Right ventricle myocardium superior (tissue), 1 donor: ENCODE results near the gene FN3K. TPM values are rescaled to one million over a fixed set of nuclear protein-coding genes. Genes with fewer than 3 reads are reported as not detected.
"Not testable (repeated sequence)": the region's sequence is repeated elsewhere in the genome, so short reads cannot be mapped to it uniquely, and the experiment has no call there.

Source experiments
- ATAC-seq: fragments of 200-7000 bp; cut with Tn5 transposase; one replicate; pipeline ENCODE4 v1.9.1; 2020; ENCODE audit warnings: mild to moderate bottlenecking; ENCODE audit not compliant: poor library complexity
- DNase-seq: peaks from one replicate; pipeline ENCODE4 v3.0.0-alpha.2; 2020
- intact Hi-C: fragments of 100-400 bp; cut with DNase I; formaldehyde crosslinking; loops from one replicate; pipeline ENCODE4 v1.11.2; 2022
- total RNA-seq: library from RNA; stranded (reverse); fragmentation: NEBNext Ultra II Directional; extraction: Animal tissue kit (Norgen Biotek cat#: 25700); gene quantifications from one replicate; pipeline ENCODE4 v1.2.1, GENCODE V29; 2021
- donor health status: DM: no; HTN: yes; CAD: no; lungs with severe emphysema.

The FN3K gene
- total RNA-seq, 1 donor from 2014 or later, result 80.2 TPM

DNA sequence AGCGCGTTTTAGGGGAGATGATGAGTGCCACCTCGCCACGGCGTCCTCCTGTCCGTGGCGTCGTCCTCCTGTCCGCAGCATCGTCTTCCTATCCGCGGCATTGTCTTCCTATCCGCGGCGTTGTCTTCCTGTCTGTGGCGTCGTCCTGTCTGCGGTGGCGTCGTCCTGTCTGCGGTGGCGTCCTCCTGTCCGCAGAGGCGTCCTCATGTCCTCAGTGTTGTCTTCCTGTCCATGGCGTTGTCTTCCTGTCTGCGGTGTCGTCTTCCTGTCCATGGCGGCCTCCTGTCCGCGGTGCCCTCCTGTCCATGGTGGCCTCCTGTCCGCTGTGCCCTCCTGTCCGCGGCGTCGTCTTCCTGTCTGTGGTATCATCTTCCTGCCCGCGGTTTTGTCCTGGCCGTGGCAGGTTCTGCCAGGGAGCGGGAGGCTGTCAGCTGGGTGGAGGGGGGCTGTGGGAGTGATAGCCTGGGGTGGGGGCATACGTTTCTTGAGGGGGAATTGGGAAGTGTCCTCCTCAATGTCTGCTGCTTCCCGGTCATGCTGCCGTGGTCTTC is 47.3 kb downstream of the FN3K start:
- peak; percentile 41 for DNase-seq
- intact Hi-C loops, result loop anchor here (5.0 kb wide), 1 partner anchor 130 kb away; no protein-coding TSS in a partner anchor
- no peak for ATAC-seq

DNA sequence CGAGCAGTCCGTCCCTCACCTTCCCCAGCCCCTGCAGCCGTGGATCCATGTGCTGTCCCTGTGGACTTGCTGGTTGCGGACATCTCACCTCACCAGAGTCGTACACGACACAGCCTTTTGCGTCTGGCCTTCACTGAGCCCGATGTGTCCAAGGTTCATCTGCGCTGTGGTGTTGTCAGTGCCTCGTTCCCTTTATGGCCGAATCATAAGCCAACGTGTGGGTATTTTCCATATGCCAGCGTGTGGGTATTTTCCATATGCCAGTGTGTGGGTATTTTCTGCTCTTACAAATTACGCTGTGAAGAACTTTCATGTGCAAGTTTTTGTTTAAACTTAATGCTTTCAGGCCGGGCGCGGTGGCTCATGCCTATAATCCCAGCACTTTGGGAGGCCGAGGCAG is 48.1 kb downstream of the FN3K start:
- intact Hi-C loops, result loop anchor here (5.0 kb wide), 1 partner anchor 129 kb away; no protein-coding TSS in a partner anchor
- no peak for ATAC-seq
- DNase-seq, result peak; percentile 26

DNA sequence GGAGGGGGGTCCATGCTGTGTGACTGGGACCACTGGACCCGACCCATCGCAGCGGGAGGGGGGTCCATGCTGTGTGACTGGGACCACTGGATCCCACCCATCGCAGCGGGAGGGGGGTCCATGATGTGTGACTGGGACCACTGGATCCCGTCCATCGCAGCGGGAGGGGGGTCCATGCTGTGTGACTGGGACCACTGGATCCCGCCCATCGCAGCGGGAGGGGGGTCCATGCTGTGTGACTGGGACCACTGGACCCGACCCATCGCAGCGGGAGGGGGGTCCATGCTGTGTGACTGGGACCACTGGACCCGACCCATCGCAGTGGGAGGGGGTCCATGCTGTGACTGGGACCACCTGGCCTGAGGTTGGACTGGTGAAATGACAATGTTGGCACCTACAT is 50.2 kb downstream of the FN3K start:
- ATAC-seq, intact Hi-C loops, DNase-seq: not testable (repeated sequence)

DNA sequence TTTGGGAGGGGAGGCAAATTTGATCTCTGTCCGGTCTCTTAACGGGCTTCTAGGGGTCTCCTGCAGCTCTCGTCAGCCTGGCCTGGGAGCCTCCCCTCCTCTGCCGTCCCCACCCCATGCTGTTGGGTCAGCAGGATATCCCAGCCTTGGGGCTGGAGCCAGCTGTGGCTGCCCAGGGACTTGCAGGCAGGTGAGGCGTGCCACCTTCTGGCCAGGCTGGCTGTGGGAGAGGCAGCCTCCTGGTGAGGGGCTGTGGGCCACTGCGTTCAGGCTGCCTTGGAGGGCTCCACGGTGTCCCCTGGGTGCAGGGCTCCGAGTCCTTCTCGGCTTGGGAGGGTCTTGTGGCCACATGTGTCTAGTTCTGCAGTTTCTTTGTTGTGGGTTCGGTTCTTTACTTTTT is 51.0 kb downstream of the FN3K start:
- intact Hi-C loops, result no loop called here
- ATAC-seq (no peak), DNase-seq (no peak)

DNA sequence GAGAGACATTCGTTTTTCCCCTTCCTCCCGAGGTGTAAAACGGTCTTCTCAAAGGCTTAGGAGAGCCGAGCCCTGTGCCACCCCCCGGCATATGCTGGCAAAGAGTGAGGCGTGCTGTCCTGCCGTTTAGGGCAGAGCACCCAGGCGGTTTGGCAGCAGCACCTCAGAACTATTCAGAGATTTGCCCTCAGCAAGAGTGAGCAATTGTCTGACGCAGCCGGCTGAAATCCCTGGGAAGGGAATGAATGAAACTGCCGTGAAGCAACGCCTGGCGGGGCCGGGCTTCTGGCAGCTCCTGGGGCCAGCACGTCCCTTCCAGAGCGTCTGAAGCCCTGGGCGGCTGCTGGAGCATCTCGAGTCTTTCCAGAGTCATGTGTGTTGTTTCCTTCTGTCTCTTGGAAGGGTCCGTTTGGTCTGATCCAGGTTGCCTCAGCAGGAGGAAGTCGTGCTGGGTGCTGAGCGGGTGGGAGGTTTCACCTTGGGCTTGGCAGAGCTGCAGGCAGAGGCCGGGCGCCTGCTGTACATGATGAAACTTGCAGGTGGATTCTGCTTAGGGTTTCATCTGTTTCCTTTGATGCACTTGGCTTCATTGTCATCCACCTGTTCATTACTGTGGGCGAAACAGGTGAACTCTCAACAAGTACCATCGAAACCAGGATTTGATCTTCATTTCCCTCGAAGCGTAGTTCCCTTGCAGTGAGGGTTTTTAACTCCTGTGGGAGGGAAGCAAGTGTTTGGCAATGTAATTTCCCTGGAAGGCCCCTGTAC is 51.9 kb downstream of the FN3K start:
- DNase-seq (peak; percentile 61), ATAC-seq (peak; percentile 63)
- intact Hi-C loops, result no loop called here

DNA sequence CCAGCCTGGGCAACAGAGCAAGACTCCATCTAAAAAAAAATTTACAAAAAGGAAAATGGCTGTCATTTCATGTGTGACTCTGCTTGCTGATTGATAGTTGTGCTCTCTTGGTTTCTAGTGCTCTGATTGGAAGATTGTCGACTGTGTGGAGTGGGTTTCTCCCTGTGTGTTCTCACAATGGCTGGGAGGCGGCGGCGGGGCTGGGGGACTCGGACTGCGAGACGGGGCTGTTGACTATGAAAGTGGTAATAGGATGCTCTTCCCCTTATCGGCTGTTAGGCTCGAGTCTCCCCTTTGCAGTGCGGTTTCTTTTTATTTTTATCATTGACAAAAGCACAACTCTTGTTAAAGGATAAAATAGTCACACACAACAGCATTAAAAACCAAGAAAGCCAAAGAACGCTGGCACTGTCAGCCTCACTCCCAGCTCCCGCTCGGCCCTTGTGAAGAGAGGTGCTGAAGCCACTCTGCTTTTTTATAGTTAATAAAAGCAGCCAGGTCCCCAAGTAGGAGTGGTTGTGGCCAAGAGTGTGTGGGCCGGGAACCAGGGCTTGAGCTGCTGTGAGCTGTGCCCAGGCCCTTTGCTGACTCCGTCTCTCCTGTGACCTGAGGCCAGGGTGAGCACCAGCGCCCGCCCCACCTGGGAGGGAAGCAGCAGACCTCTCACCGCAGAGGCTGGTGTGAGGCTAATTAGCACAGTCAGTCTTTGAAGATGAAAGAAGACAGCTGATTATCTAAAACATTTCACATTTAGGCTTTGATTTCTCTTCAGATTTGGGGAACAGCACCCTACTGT is 53.0 kb downstream of the FN3K start:
- intact Hi-C loops, result no loop called here
- ATAC-seq (peak; percentile 60), DNase-seq (no peak)

DNA sequence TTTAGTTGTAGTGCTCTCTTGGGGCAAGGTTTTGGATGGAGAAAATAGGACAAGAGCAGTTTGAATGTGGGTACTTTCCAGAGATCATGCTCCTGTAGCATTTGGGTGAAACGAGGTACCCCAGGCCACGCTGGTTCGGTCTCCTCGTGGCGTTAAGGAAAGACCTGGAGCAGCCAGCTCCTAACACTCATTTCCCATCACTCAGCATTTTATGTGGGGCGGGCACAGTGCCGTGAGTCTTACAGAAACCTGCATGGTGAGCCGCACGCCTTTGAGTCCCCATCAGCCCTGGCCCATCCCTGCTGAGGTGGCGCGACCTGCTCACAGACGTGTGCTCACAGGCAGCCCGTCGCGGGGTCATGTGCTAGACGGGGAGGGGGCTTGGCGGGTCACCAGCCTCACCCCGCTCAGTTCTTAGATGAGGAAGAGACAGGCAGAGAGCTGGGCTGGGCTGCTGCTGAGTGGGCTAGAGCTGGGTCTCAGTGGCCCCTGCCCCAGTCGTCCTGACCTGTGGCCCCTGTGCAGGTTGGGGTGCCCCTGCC is 53.7 kb downstream of the FN3K start:
- ATAC-seq (no peak), DNase-seq (no peak)
- intact Hi-C loops, result no loop called here

DNA sequence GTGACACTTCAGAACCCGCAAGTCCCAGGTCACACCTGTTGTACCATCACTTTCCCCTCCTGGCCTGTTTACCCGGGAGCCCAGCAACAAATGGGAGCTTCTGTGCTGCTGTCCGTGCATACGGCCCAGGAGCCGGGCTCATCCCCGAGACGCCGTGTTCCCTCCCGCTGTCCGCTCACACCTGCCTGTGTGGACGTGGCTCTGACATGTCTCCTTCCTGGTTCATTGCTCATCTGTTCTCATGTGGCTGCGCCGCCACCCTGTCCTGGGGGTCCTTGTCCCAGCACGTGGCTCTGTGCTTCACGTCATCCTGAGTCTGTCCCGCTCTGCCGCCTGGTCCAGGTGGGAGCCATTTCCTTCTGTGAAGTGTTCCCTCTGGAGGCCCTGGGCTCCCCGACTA is 54.4 kb downstream of the FN3K start:
- intact Hi-C loops, result no loop called here
- DNase-seq, result no peak
- ATAC-seq, result no peak

DNA sequence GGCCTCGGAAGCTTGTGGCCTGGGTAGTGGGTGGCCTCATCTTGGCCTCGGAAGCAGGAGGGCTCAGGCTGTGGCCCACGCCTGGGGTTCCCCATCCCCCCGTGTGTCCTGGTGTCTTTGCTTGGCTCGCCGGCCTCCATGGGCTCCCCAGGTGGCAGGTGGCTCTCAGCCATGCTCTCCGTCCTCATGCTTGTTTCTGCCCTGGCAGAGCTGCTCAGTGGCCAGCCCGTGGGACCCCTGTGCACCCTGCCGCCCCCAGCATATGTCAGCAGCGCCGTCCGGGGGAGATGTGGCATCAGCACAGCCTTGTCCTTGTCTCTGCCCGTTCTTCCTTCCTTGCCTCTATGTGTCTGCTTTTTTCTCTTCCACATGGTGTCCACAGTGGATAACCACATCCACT is 55.0 kb downstream of the FN3K start:
- intact Hi-C loops, result no loop called here
- ATAC-seq, result no peak

DNA sequence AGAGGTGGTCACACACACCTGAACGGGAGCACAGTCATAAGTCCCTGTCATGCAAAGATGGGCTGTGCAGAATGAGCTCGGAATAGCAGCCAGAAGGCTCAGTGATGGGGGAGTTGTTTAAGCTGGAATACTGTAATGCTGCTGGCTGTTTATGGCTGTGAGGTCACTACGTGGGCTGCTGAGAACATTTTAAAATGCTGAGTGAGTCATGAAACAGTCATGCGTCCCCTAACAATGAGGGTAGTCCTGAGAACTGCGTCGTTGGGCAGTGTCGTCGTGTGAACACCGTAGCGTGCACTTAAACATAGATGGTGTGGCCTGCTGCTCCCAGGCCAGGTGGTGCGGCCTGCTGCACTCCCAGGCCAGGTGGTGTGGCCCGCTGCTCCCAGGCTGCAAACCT is 56.1 kb downstream of the FN3K start:
- intact Hi-C loops, result no loop called here
- no peak for DNase-seq
- no peak for ATAC-seq

More for the DNA sequence above, 55.0 kb downstream of the FN3K start:
- DNase-seq, result no peak

DNA sequence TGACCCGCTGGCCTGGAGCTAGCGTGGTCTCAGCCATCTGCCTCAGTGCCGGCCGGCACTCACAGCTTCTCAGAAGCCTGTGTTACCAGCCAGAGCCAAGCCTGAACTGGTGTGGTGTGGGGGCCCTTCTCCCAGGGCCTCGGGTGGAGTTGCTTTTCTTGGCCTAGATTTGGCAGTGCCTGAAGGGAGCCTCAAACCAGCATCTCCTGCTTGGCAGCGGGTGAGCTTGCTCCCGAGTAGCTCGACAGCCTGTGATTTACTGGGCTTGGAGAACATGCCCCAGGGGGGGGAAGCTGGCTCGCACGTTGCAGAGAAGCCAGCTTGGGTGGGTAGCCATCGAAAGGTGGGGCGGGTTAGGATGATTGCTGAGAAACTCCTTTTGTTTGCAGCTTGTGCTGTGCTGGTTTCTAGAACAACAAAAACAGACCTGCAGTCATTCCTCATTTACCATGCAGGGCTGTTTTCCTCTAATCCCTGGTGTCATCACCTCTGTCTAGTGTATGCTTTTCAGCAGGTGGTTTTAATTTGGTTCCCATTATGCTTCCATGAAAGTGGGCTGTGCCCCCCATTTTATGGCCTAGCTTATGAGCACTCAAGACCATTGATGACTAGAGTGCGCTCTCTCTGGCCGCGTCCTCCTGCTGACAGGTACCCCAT is 58.7 kb downstream of the FN3K start:
- intact Hi-C loops, result no loop called here
- ATAC-seq (no peak), DNase-seq (no peak)

DNA sequence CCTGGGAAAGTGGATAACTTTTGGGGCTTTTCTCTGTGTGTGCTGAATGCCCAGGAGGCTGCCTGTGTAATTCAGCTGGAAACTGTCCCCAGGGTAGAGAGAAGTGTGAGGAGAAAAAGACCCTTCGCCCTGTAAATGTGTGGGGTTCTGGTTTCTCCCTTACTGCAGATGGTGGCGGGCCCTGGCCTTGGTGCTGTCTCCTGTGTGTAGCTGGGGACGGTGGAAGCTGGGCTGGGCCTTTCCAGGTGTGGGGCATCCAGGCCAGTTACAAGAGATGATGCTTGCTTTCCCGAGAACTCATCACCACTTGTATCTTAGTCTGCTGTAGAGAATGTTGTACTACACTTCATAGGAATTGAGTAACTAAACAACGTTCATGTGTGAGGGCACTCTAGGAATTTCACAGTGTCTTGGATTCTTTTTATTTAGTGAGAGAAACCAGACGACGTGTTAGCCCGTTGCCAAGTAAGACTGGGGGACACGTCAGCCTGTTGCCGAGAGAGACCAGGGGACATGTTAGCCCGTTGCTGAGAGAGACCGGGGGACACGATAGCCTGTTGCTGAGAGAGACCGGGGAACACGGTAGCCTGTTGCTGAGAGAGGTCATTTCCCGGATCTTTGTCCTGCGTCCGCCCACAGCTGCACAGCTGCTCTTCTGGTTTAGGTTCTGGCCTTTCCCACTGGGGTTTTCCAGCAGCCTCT is 59.5 kb downstream of the FN3K start:
- intact Hi-C loops, result no loop called here
- ATAC-seq (peak; percentile 69), DNase-seq (no peak)

DNA sequence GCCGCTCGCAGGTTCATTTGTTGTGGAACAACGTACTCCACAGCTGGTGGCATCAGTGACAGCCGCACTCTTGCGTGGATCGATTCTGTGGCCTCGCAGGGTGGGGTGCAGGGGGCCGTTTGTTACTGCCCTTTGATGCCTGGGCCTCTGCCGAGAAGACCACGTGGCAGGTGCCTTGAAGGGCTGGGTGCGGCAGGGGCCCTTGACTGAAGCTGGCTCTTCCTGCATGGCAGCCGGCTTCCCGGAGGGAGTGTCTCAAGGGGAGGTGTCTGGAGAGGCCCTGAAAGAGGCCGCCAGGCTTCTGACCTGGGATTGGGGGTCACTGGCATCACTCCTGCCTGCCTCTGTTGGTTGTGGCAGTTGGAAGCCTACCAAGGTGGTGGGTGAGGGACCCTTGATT is 60.2 kb downstream of the FN3K start:
- ATAC-seq (no peak), DNase-seq (no peak)
- intact Hi-C loops, result no loop called here

DNA sequence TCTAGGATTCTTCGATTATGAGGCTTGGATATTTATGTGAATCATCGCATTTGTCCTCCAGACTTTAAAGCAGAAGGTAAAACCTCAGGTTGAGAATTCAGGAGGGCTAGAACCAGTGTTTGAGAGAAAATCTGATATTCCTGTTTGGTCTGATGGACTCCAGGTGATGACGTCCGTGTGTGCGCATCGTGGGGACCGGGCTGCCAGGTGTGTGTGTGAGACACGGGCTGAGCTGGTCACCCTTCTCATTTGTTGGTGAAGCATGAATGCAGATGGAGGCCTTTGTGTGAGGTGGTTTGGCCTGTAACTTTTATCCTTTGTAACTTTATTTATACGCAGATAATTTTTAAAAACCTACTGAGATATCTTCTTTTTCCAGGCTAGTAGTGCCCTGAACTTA is 61.6 kb downstream of the FN3K start:
- no peak for ATAC-seq
- intact Hi-C loops, result no loop called here
- DNase-seq, result no peak

DNA sequence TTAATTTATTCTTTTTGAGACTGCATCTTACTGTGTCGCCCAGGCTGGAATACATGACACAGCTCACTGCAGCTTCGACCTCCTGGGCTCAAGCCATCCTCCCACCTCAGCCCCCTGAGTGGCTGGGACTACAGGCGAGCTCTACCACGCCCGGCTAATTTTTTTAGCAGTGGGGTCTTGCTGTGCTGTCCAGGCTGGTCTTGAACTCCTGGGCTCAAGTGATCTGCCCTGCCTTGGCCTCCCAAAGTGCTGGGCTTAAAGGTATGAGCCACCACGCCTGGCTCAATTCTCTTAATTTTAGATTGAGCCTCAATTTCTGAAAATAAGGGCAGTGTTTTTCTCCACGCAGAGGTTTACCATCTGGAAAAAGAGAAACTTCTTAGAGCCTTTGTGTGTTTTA is 63.3 kb downstream of the FN3K start:
- DNase-seq, result no peak

DNA sequence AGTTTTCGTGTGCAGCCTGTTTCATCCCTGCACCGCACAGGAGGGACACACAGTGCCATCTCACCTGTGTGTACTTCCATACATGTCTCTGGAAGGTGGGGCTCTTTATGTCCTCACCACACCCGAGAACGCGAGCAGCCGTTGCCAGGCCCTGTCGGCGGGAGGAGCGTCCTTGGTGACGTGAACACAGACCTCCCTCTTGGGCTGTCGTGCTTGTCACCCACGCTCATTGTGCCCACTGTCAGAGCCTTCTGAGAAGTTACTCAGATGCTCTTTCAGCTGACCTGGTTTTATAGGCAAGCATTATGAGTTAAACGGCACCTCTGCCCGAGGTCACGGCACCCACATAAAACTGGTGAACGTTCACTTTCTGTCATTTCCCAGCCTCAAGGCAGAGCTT is 64.2 kb downstream of the FN3K start:
- no peak for ATAC-seq
- intact Hi-C loops, result no loop called here
- DNase-seq, result no peak

More for the DNA sequence above, 63.3 kb downstream of the FN3K start:
- intact Hi-C loops, result no loop called here
- no peak for ATAC-seq
